HL-60 (cell line): ENCODE measurements around the gene CELF1.

Experiments used
- CTCF ChIP-seq: IDR thresholded peaks from one replicate; pipeline ENCODE4 v1.5.1; 2011; ENCODE audit warnings: low read length, control low read depth, inconsistent platforms; ENCODE audit not compliant: insufficient read depth
- POLR2AphosphoS5 ChIP-seq: IDR thresholded peaks from 2 replicates; pipeline ENCODE4 v1.6.1; 2012; ENCODE audit warnings: low read depth
- SPI1 ChIP-seq: IDR thresholded peaks from 2 replicates; pipeline ENCODE4 v1.6.1; 2012; ENCODE audit warnings: low read depth, mild to moderate bottlenecking, borderline replicate concordance
- TF ChIP-seq, protein P1 (sequence below): IDR thresholded peaks from 2 replicates; pipeline ENCODE4 v1.6.1; 2012; ENCODE audit warnings: low read depth; ENCODE audit not compliant: insufficient replicate concordance

DNA sequence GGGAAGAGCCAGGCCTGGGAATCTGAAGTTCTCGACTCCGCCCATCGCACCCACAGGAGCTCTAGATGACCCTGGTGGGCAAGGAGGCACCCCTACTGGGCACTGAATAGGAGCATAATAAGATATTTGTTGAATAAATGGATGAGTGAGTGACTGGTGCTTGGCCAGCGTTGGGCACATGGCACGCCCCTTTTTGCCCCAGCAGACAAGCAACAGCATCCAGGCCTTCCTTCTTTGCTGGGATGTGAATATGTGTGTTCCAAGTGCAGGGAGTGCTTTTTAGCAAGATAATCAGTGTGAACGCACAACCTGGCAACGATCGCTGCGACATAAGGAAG lies 443 bp upstream of the CELF1 start:
- TF ChIP-seq POLR2AphosphoS5 (no peak), CTCF (no peak), SPI1 (no peak)
- TF ChIP-seq, protein P1, sequence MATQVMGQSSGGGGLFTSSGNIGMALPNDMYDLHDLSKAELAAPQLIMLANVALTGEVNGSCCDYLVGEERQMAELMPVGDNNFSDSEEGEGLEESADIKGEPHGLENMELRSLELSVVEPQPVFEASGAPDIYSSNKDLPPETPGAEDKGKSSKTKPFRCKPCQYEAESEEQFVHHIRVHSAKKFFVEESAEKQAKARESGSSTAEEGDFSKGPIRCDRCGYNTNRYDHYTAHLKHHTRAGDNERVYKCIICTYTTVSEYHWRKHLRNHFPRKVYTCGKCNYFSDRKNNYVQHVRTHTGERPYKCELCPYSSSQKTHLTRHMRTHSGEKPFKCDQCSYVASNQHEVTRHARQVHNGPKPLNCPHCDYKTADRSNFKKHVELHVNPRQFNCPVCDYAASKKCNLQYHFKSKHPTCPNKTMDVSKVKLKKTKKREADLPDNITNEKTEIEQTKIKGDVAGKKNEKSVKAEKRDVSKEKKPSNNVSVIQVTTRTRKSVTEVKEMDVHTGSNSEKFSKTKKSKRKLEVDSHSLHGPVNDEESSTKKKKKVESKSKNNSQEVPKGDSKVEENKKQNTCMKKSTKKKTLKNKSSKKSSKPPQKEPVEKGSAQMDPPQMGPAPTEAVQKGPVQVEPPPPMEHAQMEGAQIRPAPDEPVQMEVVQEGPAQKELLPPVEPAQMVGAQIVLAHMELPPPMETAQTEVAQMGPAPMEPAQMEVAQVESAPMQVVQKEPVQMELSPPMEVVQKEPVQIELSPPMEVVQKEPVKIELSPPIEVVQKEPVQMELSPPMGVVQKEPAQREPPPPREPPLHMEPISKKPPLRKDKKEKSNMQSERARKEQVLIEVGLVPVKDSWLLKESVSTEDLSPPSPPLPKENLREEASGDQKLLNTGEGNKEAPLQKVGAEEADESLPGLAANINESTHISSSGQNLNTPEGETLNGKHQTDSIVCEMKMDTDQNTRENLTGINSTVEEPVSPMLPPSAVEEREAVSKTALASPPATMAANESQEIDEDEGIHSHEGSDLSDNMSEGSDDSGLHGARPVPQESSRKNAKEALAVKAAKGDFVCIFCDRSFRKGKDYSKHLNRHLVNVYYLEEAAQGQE = no peak
